Epithelial cell of proximal tubule (primary cell): ENCODE data around the gene PTPDC1. TPM values are rescaled to one million over a fixed set of nuclear protein-coding genes. Genes with fewer than 3 reads are reported as not detected.

Experiments used
- DNase-seq: peaks from one replicate; pipeline ENCODE4 v3.0.0-alpha.2; 2011; ENCODE audit warnings: low read depth
- H3K4me3 ChIP-seq: 2 replicates; pipeline ENCODE4 v1.5.1; 2011; ENCODE audit warnings: low read depth, mild to moderate bottlenecking, low read length
- CTCF ChIP-seq: conservative IDR thresholded peaks from 2 replicates; pipeline ENCODE4 v1.5.1; 2012; ENCODE audit warnings: low read depth, mild to moderate bottlenecking, low read length
- total RNA-seq: library from RNA; depleted of rRNA; stranded (reverse); fragments of >200 nt; gene quantifications from 2 replicates; pipeline ENCODE4 v1.2.3, GENCODE V29; 2015

PTPDC1 gene
- total RNA-seq, 1 donor from 2014 or later: 7.8 TPM

- no peak overlapping the region for H3K4me3 ChIP-seq
- TF ChIP-seq CTCF: no peak
- no peak for DNase-seq
Measured at GRCh38 chr9:94080249-94080648, 4.0 kb upstream of the PTPDC1 start.

DNA sequence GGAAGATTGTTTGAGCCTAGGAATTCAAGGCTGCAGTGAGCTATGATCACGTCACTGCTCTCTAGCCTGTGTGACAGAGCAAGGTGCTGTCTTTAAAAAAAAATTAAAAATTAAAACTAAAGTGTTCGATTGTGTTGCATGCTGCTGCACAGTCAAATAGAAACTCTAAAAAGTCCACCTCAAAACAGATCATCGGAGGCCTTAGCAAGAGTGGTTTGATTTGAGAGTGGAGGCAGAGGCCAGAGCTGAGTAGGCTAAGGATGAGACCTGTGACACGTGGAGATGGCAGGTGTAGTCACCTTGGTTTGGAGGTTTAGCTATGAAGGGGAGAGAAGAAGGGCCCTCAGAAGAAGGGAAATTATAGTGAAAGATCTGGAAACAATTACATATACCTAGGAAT is 2.8 kb upstream of the PTPDC1 start:
- DNase-seq: no peak
- no peak for TF ChIP-seq CTCF
- no peak overlapping the region for H3K4me3 ChIP-seq

DNA sequence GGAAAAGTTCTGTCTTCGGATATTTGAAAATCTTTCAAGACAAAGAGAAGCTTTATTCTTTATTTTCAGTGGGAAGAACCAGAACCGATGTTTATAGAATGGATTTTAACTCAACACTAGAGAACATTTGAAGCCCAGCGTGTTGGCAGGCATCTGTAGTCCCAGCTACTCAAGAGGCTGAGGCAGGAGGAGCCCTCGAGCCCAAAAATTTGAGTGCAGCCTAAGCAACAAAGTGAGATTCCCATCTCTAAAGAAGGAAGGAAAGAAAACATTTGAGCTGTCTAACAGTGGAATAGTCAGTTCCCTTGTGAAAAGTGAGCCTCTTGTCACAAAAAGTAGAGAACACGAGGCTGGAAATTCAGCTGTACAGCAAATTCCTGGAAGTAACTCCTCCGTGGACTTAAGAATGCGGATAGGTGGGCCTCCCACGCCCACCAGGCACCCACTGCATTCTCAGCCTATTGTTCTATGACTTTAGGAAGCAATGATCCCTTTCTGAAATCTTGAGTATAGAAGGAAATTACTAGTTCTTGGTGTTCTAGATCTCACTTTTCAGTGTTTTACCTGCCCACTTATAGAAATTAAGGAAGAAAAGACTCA is 2.3 kb upstream of the PTPDC1 start:
- H3K4me3 ChIP-seq: no peak overlapping the region
- no peak for TF ChIP-seq CTCF
- DNase-seq: no peak

- no peak for TF ChIP-seq CTCF
- H3K4me3 ChIP-seq: no peak overlapping the region
- DNase-seq: no peak
Measured at GRCh38 chr9:94082553-94082952, 1.7 kb upstream of the PTPDC1 start.

- H3K4me3 ChIP-seq: no peak overlapping the region
- no peak for DNase-seq
- TF ChIP-seq CTCF: no peak
Measured at GRCh38 chr9:94082956-94083355, 1.3 kb upstream of the PTPDC1 start.

- H3K4me3 ChIP-seq: no peak overlapping the region
- no peak for DNase-seq
- no peak for TF ChIP-seq CTCF
Measured at GRCh38 chr9:94083384-94083783, 880 bp upstream of the PTPDC1 start.

- H3K4me3 ChIP-seq: no peak overlapping the region
- TF ChIP-seq CTCF: no peak
- DNase-seq: no peak
Measured at GRCh38 chr9:94085062-94085639, 887 bp downstream of the PTPDC1 start.
